H1 (cell line): Measurements from ENCODE around the gene TNXB. TPM values are rescaled to one million over a fixed set of nuclear protein-coding genes. Genes with fewer than 3 reads are reported as not detected.

ENCODE experiments used
- SP4 ChIP-seq: IDR thresholded peaks from 2 replicates; pipeline ENCODE4 v1.6.1; 2012; ENCODE audit warnings: low read length, inconsistent platforms
- polyA plus RNA-seq, 7 experiments: library from polyadenylated mRNA; depleted of rRNA in 3 of 7; stranded (reverse) in 5 of 7; unstranded in 2 of 7; fragments of >200 nt in 5 of 7; fragments of 200-250 nt in 2 of 7; gene quantifications; 1 replicate in 5 of 7; 2 replicates in 1 of 7; 4 replicates in 1 of 7; pipeline versions ENCODE4 v1.2.1 to v1.2.3, GENCODE V29; 2011 to 2013; ENCODE audit warnings: missing spikeins in 2 of 7, mixed read lengths in 2 of 7
- total RNA-seq: library from RNA; stranded (reverse); fragmentation: NEBNext Ultra II Directional; extraction: Animal tissue kit (Norgen Biotek cat#: 25700); gene quantifications from 2 replicates; pipeline ENCODE4 v1.2.1, GENCODE V29; 2021

Gene TNXB
- total and polyA plus RNA-seq, 2 of the 8 experiments (the other 6 are each of a cell fraction or from before 2014, with no cell fraction given) = 3.1 to 4.8 TPM

GRCh38 chr6:32151181-32151862, 42.2 kb upstream of the TNXB start (continued):
- TF ChIP-seq SP4 = no peak
